GM13976 (cell line): ENCODE measurements around the gene CDON.

Source experiments
- DNase-seq: peaks from one replicate; pipeline ENCODE4 v3.0.0; 2012; ENCODE audit warnings: low spot score
- in situ Hi-C: fragments of 300-500 bp; cut with MboI; formaldehyde crosslinking; loops from one replicate; pipeline ENCODE4 v1.12.0; 2022; ENCODE audit warnings: low sequenced_read_pairs, mixed read lengths, inconsistent platforms; ENCODE audit not compliant: unreplicated experiment
- TF ChIP-seq, protein P1 (sequence below): IDR thresholded peaks from 2 replicates; pipeline ENCODE4 v1.5.1; 2012; ENCODE audit warnings: borderline replicate concordance, mild to moderate bottlenecking; ENCODE audit not compliant: insufficient read depth; ENCODE audit errors: extremely low read depth, missing control alignments, control extremely low read depth

The CDON gene

DNA sequence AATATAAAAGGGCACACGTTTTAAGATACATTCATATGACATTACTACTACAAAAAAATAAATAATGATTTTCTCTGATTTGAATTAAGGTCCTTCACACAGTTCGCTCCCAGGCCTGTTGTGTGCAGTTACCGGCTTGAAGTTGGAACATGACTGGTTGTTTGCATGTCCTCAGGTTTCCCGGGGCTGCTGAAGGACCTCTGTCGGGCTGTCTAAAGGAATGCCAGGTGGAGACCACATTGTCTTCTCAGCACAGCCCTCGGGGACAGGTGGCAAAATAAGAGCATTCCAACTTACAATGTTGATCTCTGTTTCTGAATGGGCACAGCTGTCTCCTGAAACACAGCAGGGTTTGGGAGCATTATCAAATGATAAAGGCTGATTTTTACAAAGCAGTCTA lies 101.9 kb downstream of the CDON start:
- in situ Hi-C loops = no loop called here
- DNase-seq = no peak
- TF ChIP-seq, protein P1, sequence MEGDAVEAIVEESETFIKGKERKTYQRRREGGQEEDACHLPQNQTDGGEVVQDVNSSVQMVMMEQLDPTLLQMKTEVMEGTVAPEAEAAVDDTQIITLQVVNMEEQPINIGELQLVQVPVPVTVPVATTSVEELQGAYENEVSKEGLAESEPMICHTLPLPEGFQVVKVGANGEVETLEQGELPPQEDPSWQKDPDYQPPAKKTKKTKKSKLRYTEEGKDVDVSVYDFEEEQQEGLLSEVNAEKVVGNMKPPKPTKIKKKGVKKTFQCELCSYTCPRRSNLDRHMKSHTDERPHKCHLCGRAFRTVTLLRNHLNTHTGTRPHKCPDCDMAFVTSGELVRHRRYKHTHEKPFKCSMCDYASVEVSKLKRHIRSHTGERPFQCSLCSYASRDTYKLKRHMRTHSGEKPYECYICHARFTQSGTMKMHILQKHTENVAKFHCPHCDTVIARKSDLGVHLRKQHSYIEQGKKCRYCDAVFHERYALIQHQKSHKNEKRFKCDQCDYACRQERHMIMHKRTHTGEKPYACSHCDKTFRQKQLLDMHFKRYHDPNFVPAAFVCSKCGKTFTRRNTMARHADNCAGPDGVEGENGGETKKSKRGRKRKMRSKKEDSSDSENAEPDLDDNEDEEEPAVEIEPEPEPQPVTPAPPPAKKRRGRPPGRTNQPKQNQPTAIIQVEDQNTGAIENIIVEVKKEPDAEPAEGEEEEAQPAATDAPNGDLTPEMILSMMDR = no peak

GRCh38 chr11:125959931-125960330 lies 102.7 kb downstream of the CDON start:
- in situ Hi-C loops = no loop called here
- DNase-seq = no peak
- TF ChIP-seq, protein P1 = no peak

GRCh38 chr11:125959511-125959910 lies 103.2 kb downstream of the CDON start:
- DNase-seq = no peak
- in situ Hi-C loops = no loop called here
- TF ChIP-seq, protein P1 = no peak

GRCh38 chr11:125958872-125959400 lies 103.7 kb downstream of the CDON start:
- in situ Hi-C loops = no loop called here

DNA sequence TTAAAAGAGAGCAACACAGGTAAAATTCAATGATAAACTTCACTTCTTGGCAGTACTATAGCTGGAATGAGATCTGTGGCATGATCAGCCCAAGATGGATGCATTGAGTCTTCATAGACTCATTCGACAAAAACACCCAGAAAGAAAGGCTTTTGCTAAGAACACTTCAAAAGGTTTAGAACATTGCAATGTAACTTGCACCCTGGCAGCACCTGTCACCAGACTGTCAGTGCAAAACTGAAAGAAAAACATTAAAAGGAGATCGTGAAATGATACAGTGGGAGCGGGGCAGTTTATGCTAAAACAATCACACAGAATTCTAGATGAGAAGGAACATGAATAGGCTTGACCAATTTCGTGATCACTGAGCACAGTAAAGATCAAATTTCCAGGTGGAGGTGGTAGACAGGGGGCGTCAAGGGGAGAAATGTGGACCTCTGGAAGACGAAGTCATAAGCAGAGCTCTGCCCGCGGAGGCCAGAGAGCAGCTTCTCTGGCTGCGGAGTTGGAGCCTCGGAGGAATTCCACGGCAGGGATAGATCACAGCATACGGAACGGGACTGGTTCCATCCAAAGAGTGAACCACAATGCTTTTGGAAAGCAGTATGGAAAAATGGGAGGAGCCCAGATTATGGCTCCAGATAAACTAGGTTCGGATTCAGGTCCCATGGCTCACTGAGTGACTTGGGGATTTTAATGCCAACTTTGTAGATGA lies 104.9 kb downstream of the CDON start:
- no peak for DNase-seq
- TF ChIP-seq, protein P1 = no peak

More at GRCh38 chr11:125958872-125959400, 103.7 kb downstream of the CDON start:
- no peak for DNase-seq
- TF ChIP-seq, protein P1 = no peak

DNA sequence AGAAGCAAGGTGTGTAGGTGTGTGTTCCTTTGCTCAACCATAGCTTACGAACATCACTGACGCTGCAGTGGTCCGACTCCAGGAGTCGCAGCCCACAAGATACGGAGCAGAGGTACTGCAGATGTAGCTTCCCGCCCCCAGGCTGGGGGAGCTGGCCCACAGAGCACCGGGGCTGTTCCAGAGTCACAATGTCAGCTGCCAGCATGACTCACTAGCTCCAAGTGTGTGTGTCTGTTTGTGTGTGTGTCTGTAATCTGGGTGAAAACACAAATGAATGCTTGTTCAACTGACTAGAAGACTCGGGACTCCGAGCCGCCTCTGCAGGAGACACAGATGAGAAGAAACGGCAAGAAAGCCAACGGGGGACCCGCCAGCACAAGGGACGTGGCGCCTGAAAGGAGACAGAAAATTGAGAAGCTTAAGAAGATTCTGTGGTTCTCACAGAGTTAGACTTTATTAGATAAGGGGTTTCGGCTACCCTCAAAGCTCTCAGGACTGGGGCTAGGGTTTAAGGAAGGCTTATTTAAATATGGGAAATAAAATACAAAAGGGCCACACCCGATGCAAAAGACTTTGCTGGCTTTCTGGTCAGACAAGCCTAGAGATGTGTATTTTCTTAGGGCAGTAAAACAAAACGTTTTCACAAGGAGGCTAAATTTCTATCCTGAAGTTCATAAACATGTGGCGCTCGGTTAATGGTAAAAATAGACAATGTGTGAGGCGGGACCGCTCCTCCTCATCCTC lies 106.1 kb downstream of the CDON start:
- DNase-seq = no peak
- in situ Hi-C loops = no loop called here
- TF ChIP-seq, protein P1 = no peak

More for the DNA sequence above, 104.9 kb downstream of the CDON start:
- in situ Hi-C loops = no loop called here
